Dermis blood vessel endothelial cell (primary cell): ENCODE measurements around the gene SORT1. TPM values are rescaled to one million over a fixed set of nuclear protein-coding genes. Genes with fewer than 3 reads are reported as not detected.

Source experiments
- total RNA-seq: library from RNA; depleted of rRNA; stranded (reverse); fragments of >200 nt; gene quantifications from 2 replicates; pipeline ENCODE4 v1.2.3, GENCODE V29; 2014

SORT1 gene
- total RNA-seq, 1 donor from 2014 or later = 16.7 TPM

Other genes starting within 250 kb of the SORT1 start
- 178 and 206 TPM in 2 replicates for gene SARS1, start 184.0 kb downstream of the SORT1 start, total RNA-seq
- 1.4 and 1.8 TPM in 2 replicates for gene CELSR2, start 148.4 kb downstream of the SORT1 start, total RNA-seq
- 1.0 and 8.4 TPM in 2 replicates for gene PSRC1, start 114.8 kb downstream of the SORT1 start, total RNA-seq
- gene MYBPHL, start 90.9 kb downstream of the SORT1 start, total RNA-seq = not detected in 2 replicates
- gene PSMA5, start 28.5 kb upstream of the SORT1 start, total RNA-seq = 45.3 and 55.1 TPM in 2 replicates
- under 0.01 TPM in 1 of 2 replicates, not detected in the other for gene SYPL2, start 68.6 kb upstream of the SORT1 start, total RNA-seq
- gene ATXN7L2, start 86.0 kb upstream of the SORT1 start, total RNA-seq = 1.3 and 1.5 TPM in 2 replicates
- 6.5 and 7.5 TPM in 2 replicates for gene CYB561D1, start 96.2 kb upstream of the SORT1 start, total RNA-seq
- gene AMIGO1, start 111.8 kb upstream of the SORT1 start, total RNA-seq = 0.65 and 1.7 TPM in 2 replicates
- under 0.01 TPM in 1 of 2 replicates, not detected in the other for gene GPR61, start 142.0 kb upstream of the SORT1 start, total RNA-seq
- gene GNAI3, start 150.7 kb upstream of the SORT1 start, total RNA-seq = 16.3 and 22.9 TPM in 2 replicates
- not detected in 2 replicates for gene GNAT2, start 221.7 kb upstream of the SORT1 start, total RNA-seq
- gene AMPD2, start 221.9 kb upstream of the SORT1 start, total RNA-seq = 32.0 and 40.4 TPM in 2 replicates